Activated T-cell treated with anti-CD3 and anti-CD28 coated beads, Interleukin-2, amount 50 U/mL, for 72 hours (primary cell): ENCODE data around the gene HPF1. TPM values are rescaled to one million over a fixed set of nuclear protein-coding genes. Genes with fewer than 3 reads are reported as not detected.
"Not testable (repeated sequence)": the region's sequence is repeated elsewhere in the genome, so short reads cannot be mapped to it uniquely, and the experiment has no call there.

Experiments used
- ATAC-seq, 2 donors: fragments of 150-1000 bp; cut with Tn5 transposase; replicated peaks in 1 of 2; 2 replicates each; pipeline ENCODE4 v1.10.0; 2021; ENCODE audit warnings: moderate library complexity in 2 of 2, mild to moderate bottlenecking in 1 of 2
- DNase-seq, 2 donors: peaks; one replicate each; pipeline ENCODE4 v3.0.0; 2021 to 2022; ENCODE audit warnings: mixed read lengths in 1 of 2
- H3K27ac Mint-ChIP-seq: one replicate; pipeline ENCODE4 v1.8.0; 2022; ENCODE audit warnings: mild to moderate bottlenecking, moderate library complexity, mixed read lengths
- H3K27me3 Mint-ChIP-seq: one replicate; pipeline ENCODE4 v1.8.0; 2022; ENCODE audit warnings: low read depth, mixed read lengths
- H3K36me3 Mint-ChIP-seq, 2 donors: one replicate each; pipeline ENCODE4 v1.8.0; 2022; ENCODE audit warnings: mixed read lengths in 2 of 2, mild to moderate bottlenecking in 1 of 2; ENCODE audit not compliant: insufficient read depth in 2 of 2
- H3K4me1 Mint-ChIP-seq: one replicate; pipeline ENCODE4 v1.8.0; 2022; ENCODE audit warnings: low read depth, mixed read lengths
- H3K4me3 Mint-ChIP-seq, 2 donors: one replicate each; pipeline ENCODE4 v1.8.0; 2022; ENCODE audit warnings: mild to moderate bottlenecking in 2 of 2, mixed read lengths in 2 of 2, moderate library complexity in 2 of 2
- H3K9me3 Mint-ChIP-seq, 2 donors: one replicate each; pipeline ENCODE4 v1.8.0; 2022; ENCODE audit warnings: mixed read lengths in 2 of 2
- total RNA-seq, 2 donors: library from RNA; stranded (reverse); gene quantifications; one replicate each; pipeline ENCODE4 v1.2.3, GENCODE V29; 2022

Gene HPF1
- total RNA-seq, 2 donors from 2014 or later = 32.7 to 34.0 TPM

DNA sequence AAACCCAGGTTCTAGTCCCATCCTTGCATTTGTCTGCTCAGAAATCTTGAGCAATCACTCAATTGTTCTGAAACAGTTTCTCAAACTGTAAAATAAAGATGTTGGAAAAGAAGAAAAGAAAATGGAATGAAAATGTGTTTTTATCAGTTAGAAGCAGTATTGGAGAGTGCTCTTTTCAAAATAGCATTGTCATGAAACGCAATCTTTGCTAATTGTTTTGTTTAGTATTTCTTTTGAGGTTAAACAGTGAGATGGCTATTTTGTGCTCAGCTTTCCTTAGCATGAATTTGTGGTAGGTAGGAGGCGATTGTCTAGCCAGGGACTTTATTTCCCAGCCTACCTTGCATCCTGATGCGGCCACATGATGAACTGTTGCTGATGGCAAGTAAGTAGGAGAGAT is 10.6 kb upstream of the HPF1 start:
- Mint-ChIP-seq H3K36me3 (no peaks in the 10 kb centered on the region), H3K27me3 (peaks cover 6% of the 10 kb centered on the region), H3K4me3 (no peak overlapping the region), H3K9me3 (no peaks in the 10 kb centered on the region), H3K27ac (no peak overlapping the region), H3K4me1 (no peaks in the 10 kb centered on the region)
- ATAC-seq (no peak), DNase-seq (no peak)

DNA sequence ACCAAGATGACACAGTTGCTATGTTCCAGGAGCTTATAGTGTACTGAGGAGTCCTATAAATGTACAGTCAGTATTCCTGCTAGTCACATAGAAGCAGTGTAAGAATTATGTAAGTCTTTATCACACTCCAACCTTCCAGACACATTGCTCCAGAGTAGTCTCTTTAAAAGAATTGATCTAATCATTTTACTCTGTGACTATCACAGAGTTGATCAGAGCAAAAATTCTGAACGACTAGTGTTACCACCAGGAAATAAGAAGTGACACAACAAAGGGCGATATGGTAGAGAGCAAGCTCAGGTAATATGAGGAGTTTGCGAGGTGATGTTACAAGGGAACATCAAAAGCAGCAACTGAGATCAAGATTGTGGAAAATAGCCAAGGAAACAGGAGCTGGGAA is 9.0 kb upstream of the HPF1 start:
- DNase-seq = no peak
- no peak overlapping the region for H3K27ac Mint-ChIP-seq
- no peaks in the 10 kb centered on the region for H3K4me1 Mint-ChIP-seq
- no peak overlapping the region for H3K4me3 Mint-ChIP-seq
- H3K27me3 Mint-ChIP-seq = peaks cover 9% of the 10 kb centered on the region
- no peaks in the 10 kb centered on the region for H3K36me3 Mint-ChIP-seq
- no peak for ATAC-seq
- no peaks in the 10 kb centered on the region for H3K9me3 Mint-ChIP-seq

DNA sequence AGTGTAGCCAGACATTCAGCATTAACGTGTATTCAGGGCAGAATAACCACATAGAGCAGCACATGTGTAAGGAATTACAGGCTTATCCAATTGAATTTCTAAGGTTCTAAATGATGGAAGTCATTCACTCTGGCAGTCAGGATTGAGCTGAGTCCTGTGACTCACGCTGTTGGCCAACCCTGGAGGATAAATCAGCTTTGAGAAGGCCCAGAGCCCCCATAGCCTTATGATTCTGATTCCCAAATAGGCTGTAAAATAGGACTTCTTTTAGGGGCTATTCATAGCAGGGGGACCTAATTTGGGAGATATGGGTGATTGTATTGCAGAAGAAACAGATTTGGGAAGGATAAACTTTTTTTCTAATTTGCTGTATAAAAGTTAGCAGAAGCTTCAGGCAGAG is 8.1 kb upstream of the HPF1 start:
- DNase-seq = no peak
- no peak for ATAC-seq
- Mint-ChIP-seq H3K9me3 (no peaks in the 10 kb centered on the region), H3K27ac (no peak overlapping the region), H3K27me3 (peaks cover 12% of the 10 kb centered on the region), H3K4me1 (no peaks in the 10 kb centered on the region), H3K4me3 (no peak overlapping the region), H3K36me3 (no peaks in the 10 kb centered on the region)

DNA sequence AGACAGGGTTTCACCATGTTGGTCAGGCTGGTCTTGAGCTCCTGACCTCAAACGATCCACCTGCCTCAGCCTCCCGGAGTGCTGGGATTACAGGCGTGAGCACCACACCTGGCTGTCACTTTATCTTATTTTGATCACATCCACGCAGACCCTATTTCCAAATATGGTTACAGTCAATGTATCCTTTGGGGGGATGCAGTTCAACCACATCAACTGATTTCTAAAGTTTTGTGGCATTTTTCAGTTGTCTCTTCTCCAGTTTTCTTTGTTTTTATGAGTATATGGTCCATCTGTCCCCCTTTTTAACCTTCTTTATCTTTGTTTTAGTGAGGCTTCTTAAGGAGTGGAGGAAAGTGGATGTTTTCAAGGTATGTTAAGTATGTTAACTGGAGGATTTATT is 4.1 kb upstream of the HPF1 start:
- peaks cover 12% of the 10 kb centered on the region for H3K4me1 Mint-ChIP-seq
- peaks cover 10% of the 10 kb centered on the region for H3K27me3 Mint-ChIP-seq
- H3K4me3 Mint-ChIP-seq = no peak overlapping the region
- DNase-seq = no peak
- no peak for ATAC-seq
- H3K36me3 Mint-ChIP-seq = no peaks in the 10 kb centered on the region
- no peaks in the 10 kb centered on the region for H3K9me3 Mint-ChIP-seq
- H3K27ac Mint-ChIP-seq = no peak overlapping the region

DNA sequence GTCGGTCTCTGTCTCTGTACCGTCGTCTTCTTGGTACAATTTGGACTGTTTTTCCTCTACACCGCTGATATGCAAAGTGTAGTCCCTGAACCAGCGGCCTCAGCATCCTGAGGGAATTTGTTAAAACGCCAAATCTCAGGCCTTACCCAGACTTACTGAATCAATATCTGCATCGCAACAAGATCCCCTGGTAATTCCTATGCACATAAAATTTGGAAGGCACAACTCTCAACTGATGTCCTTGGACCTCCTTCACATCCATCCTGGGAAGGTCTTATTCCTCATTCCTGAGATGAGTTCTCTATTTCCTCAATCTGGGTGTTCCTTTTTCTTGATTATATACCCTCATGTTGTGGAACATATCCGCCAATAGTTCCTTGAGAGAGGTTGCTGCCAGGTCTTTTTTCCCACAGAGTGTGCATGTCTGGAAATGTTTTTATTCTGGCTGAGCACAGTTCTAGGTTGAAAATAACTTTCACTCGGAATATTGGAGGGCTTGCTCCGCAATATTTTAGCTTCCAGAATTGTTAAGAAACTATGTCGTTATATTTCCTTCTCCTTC is 738 bp upstream of the HPF1 start:
- no peak overlapping the region for H3K27ac Mint-ChIP-seq
- peak overlapping the region; percentile 89 to 97 for H3K4me3 Mint-ChIP-seq
- no peak for DNase-seq
- H3K27me3 Mint-ChIP-seq = peaks cover 7% of the 10 kb centered on the region
- peaks cover 31% of the 10 kb centered on the region for H3K4me1 Mint-ChIP-seq
- no peak for ATAC-seq
- H3K9me3 Mint-ChIP-seq = no peaks in the 10 kb centered on the region
- H3K36me3 Mint-ChIP-seq = no peaks in the 10 kb centered on the region

DNA sequence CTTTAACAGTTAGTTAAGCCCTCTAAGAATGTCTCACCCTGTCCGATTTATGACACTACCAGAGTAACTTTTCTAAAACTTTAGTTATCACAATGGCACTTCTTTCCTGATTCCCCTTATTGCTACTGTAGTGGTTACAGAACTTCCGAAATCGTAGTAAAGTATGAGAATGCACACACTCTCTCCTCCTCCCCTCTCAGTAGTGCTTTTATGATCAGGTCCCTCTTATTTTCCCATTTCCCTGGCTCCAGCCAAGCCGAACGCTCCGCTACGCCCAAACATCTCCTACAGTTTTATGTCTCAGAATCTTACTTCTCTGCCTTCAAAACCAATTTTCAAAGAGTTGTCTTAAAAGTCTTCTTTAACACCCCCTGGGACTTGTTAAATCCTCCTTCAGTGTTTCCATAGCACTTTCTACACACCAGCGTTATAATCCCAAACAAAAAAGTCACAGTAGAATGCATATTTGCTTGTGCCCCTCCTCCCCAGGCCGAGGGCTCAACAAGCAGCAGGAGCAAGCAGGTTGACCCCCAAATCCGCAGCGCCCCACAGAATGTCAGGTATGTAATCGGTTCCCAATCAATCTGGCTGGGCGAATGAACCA is 671 bp downstream of the HPF1 start:
- ATAC-seq = peak; percentile 24 to 32
- H3K9me3 Mint-ChIP-seq = no peaks in the 10 kb centered on the region
- peaks cover 0 to 2% of the 10 kb centered on the region in 2 donors for H3K36me3 Mint-ChIP-seq
- peaks cover 31% of the 10 kb centered on the region for H3K4me1 Mint-ChIP-seq
- H3K27ac Mint-ChIP-seq = peak overlapping the region; percentile 69
- DNase-seq = no peak
- peak overlapping the region; percentile 89 to 97 for H3K4me3 Mint-ChIP-seq
- H3K27me3 Mint-ChIP-seq = peaks cover 7% of the 10 kb centered on the region

DNA sequence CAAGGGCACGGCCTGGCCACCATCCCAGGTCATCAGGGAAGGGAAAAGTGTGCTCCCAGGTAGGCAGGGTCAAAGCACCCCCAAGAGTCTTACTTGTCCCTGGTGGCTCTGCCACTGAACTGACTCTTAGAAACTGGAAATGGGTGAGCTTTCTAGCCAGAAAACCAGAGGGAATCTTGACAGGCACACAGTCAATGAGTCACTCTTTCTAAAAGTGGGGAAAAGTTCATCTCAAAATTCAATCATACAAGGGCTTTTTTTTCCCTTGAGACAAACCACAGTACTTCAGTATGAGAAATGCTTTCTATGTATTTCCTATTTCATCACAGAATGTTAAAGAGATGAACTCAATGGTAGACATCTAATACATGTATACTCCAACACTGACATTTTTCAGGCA is 12.5 kb downstream of the HPF1 start:
- no peak for DNase-seq
- Mint-ChIP-seq H3K4me3 (no peak overlapping the region), H3K9me3 (no peaks in the 10 kb centered on the region), H3K27me3 (no peaks in the 10 kb centered on the region), H3K36me3 (peaks cover 2 to 8% of the 10 kb centered on the region in 2 donors), H3K4me1 (peaks cover 9% of the 10 kb centered on the region), H3K27ac (no peak overlapping the region)
- ATAC-seq = no peak

DNA sequence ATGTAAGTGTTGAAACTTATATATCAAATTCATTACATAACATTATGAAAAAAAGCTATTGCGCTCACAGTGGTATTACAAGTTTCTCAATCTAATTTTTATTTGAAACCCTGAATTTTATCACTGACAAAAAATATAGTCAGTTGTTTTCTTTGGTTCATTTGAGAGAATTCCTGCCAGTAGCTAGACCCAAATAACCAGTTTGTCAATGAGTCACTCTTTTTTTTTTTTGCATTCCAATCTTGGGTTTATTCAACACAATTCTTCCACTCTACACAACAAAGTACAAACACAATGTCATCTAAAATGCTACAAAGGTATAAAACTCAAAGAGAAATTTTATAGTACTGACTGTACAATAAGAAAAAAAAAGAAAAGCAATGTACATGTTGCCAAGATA is 13.1 kb downstream of the HPF1 start:
- Mint-ChIP-seq H3K4me1 (peaks cover 9% of the 10 kb centered on the region), H3K9me3 (no peaks in the 10 kb centered on the region), H3K27ac (no peak overlapping the region), H3K4me3 (no peak overlapping the region), H3K27me3 (no peaks in the 10 kb centered on the region), H3K36me3 (peaks cover 2 to 6% of the 10 kb centered on the region in 2 donors)
- DNase-seq (no peak), ATAC-seq (no peak)

DNA sequence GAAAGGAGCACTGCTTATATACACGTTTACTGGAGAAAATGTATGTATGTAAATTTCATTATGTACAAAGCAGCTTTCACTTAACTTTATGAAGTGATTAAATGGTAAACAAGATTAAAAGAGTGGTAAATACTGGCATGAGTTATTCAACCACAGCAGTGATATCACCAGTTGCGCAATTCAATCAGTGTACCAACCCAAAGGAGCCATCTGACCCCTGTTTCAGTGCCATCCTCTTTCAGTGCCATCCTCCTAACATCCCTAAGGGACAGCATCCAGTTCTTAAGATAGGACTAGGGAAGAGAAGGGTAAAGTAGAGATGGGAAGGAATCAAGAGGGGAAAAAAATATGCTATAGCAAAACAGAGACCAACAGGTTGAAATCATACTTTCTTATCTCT is 16.2 kb downstream of the HPF1 start:
- DNase-seq (no peak), ATAC-seq (no peak)
- peaks cover 9% of the 10 kb centered on the region for H3K4me1 Mint-ChIP-seq
- peaks cover 5 to 23% of the 10 kb centered on the region in 2 donors for H3K36me3 Mint-ChIP-seq
- no peaks in the 10 kb centered on the region for H3K9me3 Mint-ChIP-seq
- H3K27ac Mint-ChIP-seq = no peak overlapping the region
- H3K27me3 Mint-ChIP-seq = no peaks in the 10 kb centered on the region
- no peak overlapping the region for H3K4me3 Mint-ChIP-seq

DNA sequence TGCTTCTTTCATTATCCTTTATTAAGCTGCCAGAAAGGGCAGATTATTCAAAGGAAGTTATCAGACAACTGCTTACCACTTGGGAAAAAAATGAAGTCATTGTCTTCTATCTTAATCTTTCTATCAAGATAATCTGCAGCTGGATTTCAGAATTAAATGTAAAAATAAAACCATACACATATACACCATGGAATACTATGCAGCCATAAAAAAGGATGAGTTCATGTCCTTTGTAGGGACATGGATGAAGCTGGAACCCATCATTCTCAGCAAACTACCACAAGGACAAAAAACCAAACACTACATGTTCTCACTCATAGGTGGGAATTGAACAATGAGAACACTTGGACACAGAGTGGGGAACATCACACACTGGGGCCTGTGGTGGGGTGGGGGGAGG is 19.1 kb downstream of the HPF1 start:
- H3K27me3 Mint-ChIP-seq, DNase-seq, H3K4me3 Mint-ChIP-seq, H3K9me3 Mint-ChIP-seq, H3K4me1 Mint-ChIP-seq, ATAC-seq: not testable (repeated sequence)
- Mint-ChIP-seq H3K36me3 (peaks cover 6 to 29% of the 10 kb centered on the region in 2 donors), H3K27ac (peak overlapping the region; percentile 51)

DNA sequence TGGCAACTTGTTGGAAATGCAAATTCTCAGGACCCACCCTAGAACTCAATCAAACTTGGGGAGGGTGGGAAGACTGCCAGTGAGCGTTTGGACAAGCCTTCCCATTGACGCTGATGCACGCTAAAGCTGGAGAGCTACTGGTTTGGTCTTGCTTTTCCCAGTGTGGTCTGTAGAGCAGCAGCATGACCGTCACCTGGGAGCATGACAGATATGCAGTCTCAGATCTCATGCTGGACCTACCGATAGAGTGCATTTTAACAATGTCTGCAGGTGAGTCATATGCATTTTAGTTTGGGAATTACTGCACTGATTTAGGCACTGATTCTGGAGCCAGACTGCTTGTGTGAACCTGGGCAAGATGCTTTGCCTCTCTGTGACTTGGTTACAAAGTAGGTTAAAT is 27.2 kb downstream of the HPF1 start:
- Mint-ChIP-seq H3K9me3 (no peaks in the 10 kb centered on the region), H3K4me1 (no peaks in the 10 kb centered on the region), H3K27me3 (no peaks in the 10 kb centered on the region), H3K4me3 (no peak overlapping the region), H3K27ac (no peak overlapping the region), H3K36me3 (peaks cover 3 to 4% of the 10 kb centered on the region in 2 donors)
- DNase-seq (no peak), ATAC-seq (no peak)

DNA sequence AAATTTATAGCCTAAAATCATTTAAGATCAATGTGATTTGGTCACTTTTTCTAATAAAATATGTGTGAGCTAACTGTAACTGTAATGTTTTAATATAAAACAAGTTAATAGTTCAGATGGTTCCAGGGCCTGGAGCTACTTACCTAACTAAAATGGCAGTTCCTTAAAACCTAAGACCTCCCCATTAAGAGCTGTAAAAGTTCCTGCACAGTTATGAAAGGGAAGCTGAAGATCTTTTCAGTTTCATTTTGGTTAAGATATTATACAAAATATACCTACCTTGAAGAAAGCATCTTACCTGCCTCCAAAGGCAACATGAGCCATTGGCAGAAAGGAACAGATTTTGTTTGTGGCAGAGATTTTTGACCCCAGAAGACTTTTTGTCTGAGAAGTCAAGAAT is 30.1 kb downstream of the HPF1 start:
- no peaks in the 10 kb centered on the region for H3K27me3 Mint-ChIP-seq
- H3K36me3 Mint-ChIP-seq = peaks cover 1% of the 10 kb centered on the region in 2 donors
- DNase-seq = no peak
- no peaks in the 10 kb centered on the region for H3K9me3 Mint-ChIP-seq
- no peaks in the 10 kb centered on the region for H3K4me1 Mint-ChIP-seq
- no peak overlapping the region for H3K4me3 Mint-ChIP-seq
- peak overlapping the region; percentile 44 for H3K27ac Mint-ChIP-seq
- ATAC-seq = no peak

DNA sequence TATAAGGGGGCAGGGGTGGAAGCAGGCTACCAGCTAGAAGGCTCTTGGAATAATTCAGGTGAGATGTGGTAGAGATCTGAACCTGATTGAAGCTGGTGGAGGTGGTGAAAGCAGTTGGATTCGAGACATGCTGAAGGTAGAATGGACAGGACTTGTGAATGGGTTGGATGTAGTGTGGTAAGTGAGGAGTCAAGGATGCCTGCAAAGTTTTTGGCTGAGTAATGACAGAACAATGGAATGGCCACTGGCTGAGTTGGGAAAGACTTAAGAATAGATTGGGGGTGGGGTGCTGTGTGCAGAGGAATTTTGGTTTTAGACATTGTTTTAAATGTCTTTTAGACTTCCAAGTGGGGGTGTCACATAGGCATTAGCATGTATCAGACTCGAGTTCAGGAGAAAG is 33.5 kb downstream of the HPF1 start:
- H3K4me1 Mint-ChIP-seq = peaks cover 13% of the 10 kb centered on the region
- H3K27me3 Mint-ChIP-seq = no peaks in the 10 kb centered on the region
- no peaks in the 10 kb centered on the region for H3K9me3 Mint-ChIP-seq
- peaks cover 0 to 1% of the 10 kb centered on the region in 2 donors for H3K36me3 Mint-ChIP-seq
- no peak overlapping the region for H3K4me3 Mint-ChIP-seq
- DNase-seq = no peak
- no peak overlapping the region for H3K27ac Mint-ChIP-seq
- no peak for ATAC-seq
